IMR-90 (cell line): ENCODE measurements around the gene TNFRSF17. TPM values are rescaled to one million over a fixed set of nuclear protein-coding genes. Genes with fewer than 3 reads are reported as not detected.

Experiments
- ATAC-seq: fragments of 200-7000 bp; cut with Tn5 transposase; 2 replicates; pipeline ENCODE4 v1.9.1; 2020; ENCODE audit warnings: low read depth, mild to moderate bottlenecking, moderate library complexity
- BruUV-seq: library from RNA; stranded (reverse); fragments of 400-500 nt; replicated peaks from 2 replicates; lab custom pipeline; 2021; lab: Mats Ljungman, UMichigan
- CTCF ChIA-PET: fragments of 300-600 bp; formaldehyde crosslinking; extraction: SDS; loops from one replicate; lab custom pipeline; 2021; ENCODE audit warnings: antibody characterized with exemption; lab: Yijun Ruan, JAX
- POLR2A ChIA-PET: fragments of 300-600 bp; sonication (Branson Sonifier 250); formaldehyde crosslinking; loops from one replicate; lab custom pipeline; 2022; ENCODE audit warnings: antibody characterized with exemption; ENCODE audit not compliant: unreplicated experiment; lab: Charles Lee
- DNase-seq: peaks from one replicate; pipeline ENCODE4 v3.0.0; 2013
- H2AFZ ChIP-seq: replicated peaks from 2 replicates; pipeline ENCODE3; 2013; ENCODE audit warnings: low read length, mild to moderate bottlenecking; ENCODE audit not compliant: poor library complexity
- H2AK5ac ChIP-seq: 2 replicates; pipeline ENCODE4 v1.6.1; 2013; ENCODE audit warnings: low read depth, low read length, inconsistent platforms
- H2AK9ac ChIP-seq: replicated peaks from 2 replicates; pipeline ENCODE3; 2013; ENCODE audit warnings: mild to moderate bottlenecking, low read depth, low read length, moderate library complexity; ENCODE audit not compliant: poor library complexity
- H2BK120ac ChIP-seq: 2 replicates; pipeline ENCODE4 v1.6.1; 2013; ENCODE audit warnings: low read depth, low read length, inconsistent platforms
- H2BK15ac ChIP-seq: 3 replicates; pipeline ENCODE4 v1.6.1; 2013; ENCODE audit warnings: low read depth, low read length, inconsistent platforms
- H2BK20ac ChIP-seq: 2 replicates; pipeline ENCODE4 v1.6.1; 2013; ENCODE audit warnings: low read depth, mild to moderate bottlenecking, inconsistent platforms, low read length, moderate library complexity
- H2BK5ac ChIP-seq: 2 replicates; pipeline ENCODE4 v1.6.1; 2013; ENCODE audit warnings: mild to moderate bottlenecking, low read depth, low read length, inconsistent platforms; ENCODE audit not compliant: poor library complexity, severe bottlenecking
- H3K14ac ChIP-seq: replicated peaks from 2 replicates; pipeline ENCODE4 v1.6.1; 2013; ENCODE audit warnings: low read depth, low read length, inconsistent platforms
- H3K18ac ChIP-seq: 2 replicates; pipeline ENCODE4 v1.6.1; 2013; ENCODE audit warnings: low read depth, low read length, control low read depth
- H3K23ac ChIP-seq: 2 replicates; pipeline ENCODE4 v1.6.1; 2013; ENCODE audit warnings: low read depth, low read length, inconsistent platforms
- H3K27ac ChIP-seq: 2 replicates; pipeline ENCODE4 v1.5.1; 2013; ENCODE audit warnings: mild to moderate bottlenecking, control low read depth, low read length; ENCODE audit not compliant: insufficient read depth
- H3K27me3 ChIP-seq: 2 replicates; pipeline ENCODE4 v1.6.1; 2013; ENCODE audit warnings: low read length; ENCODE audit not compliant: control insufficient read depth, insufficient read depth
- H3K36me3 ChIP-seq: 2 replicates; pipeline ENCODE4 v1.6.1; 2013; ENCODE audit warnings: low read length, mixed read lengths; ENCODE audit not compliant: control insufficient read depth, insufficient read depth
- H3K4ac ChIP-seq: 2 replicates; pipeline ENCODE4 v1.6.1; 2013; ENCODE audit warnings: low read depth, low read length, inconsistent platforms
- H3K4me1 ChIP-seq: 2 replicates; pipeline ENCODE4 v1.6.1; 2013; ENCODE audit warnings: low read length, mixed read lengths; ENCODE audit not compliant: control insufficient read depth, insufficient read depth
- H3K4me2 ChIP-seq: 2 replicates; pipeline ENCODE4 v1.6.1; 2013; ENCODE audit warnings: low read depth, mild to moderate bottlenecking, control low read depth, low read length, moderate library complexity
- H3K4me3 ChIP-seq: 2 replicates; pipeline ENCODE4 v1.5.1; 2013; ENCODE audit warnings: low read depth, mild to moderate bottlenecking, control low read depth, low read length, moderate library complexity; ENCODE audit not compliant: insufficient read depth
- H3K56ac ChIP-seq: 2 replicates; pipeline ENCODE4 v1.6.1; 2013; ENCODE audit warnings: low read length, inconsistent platforms; ENCODE audit not compliant: insufficient read depth; ENCODE audit errors: extremely low read depth
- H3K79me1 ChIP-seq, 2 experiments: 2 replicates each; pipeline ENCODE4 v1.6.1; 2013; ENCODE audit warnings: low read length in 2 of 2, inconsistent platforms in 1 of 2, low read depth in 1 of 2
- H3K9ac ChIP-seq: 2 replicates; pipeline ENCODE4 v1.6.1; 2013; ENCODE audit warnings: low read depth, low read length, control low read depth
- H3K9me1 ChIP-seq: 2 replicates; pipeline ENCODE4 v1.6.1; 2013; ENCODE audit warnings: low read length, inconsistent platforms; ENCODE audit not compliant: insufficient read depth
- H3K9me3 ChIP-seq: 2 replicates; pipeline ENCODE4 v1.6.1; 2013; ENCODE audit warnings: low read length; ENCODE audit not compliant: control insufficient read depth, insufficient read depth
- H4K20me1 ChIP-seq: 2 replicates; pipeline ENCODE4 v1.6.1; 2013; ENCODE audit warnings: low read length, inconsistent platforms; ENCODE audit not compliant: insufficient read depth
- H4K5ac ChIP-seq: 2 replicates; pipeline ENCODE4 v1.6.1; 2013; ENCODE audit warnings: mild to moderate bottlenecking, low read depth, low read length, control low read depth
- H4K8ac ChIP-seq, 2 experiments: 2 replicates each; pipeline ENCODE4 v1.6.1; 2013; ENCODE audit warnings: low read depth in 2 of 2, low read length in 2 of 2, control low read depth in 1 of 2, inconsistent platforms in 1 of 2
- H4K91ac ChIP-seq: 2 replicates; pipeline ENCODE4 v1.6.1; 2013; ENCODE audit warnings: low read depth, low read length, inconsistent platforms; ENCODE audit not compliant: insufficient read depth
- BHLHE40 ChIP-seq: fragments of 150-350 bp; IDR thresholded peaks from 2 replicates; pipeline ENCODE4 v1.6.1; 2016; ENCODE audit warnings: mild to moderate bottlenecking, low read depth, low read length
- CHD1 ChIP-seq: IDR thresholded peaks from 2 replicates; pipeline ENCODE4 v1.6.1; 2012; ENCODE audit warnings: low read depth, low read length, improper control_type of control experiment
- FOS ChIP-seq: fragments of 150-350 bp; IDR thresholded peaks from 2 replicates; pipeline ENCODE4 v1.6.1; 2016; ENCODE audit warnings: low read depth, low read length
- MAZ ChIP-seq: IDR thresholded peaks from 2 replicates; pipeline ENCODE4 v1.6.1; 2012; ENCODE audit warnings: low read depth, mild to moderate bottlenecking, low read length, improper control_type of control experiment, moderate library complexity, borderline replicate concordance
- MXI1 ChIP-seq: IDR thresholded peaks from 2 replicates; pipeline ENCODE4 v1.6.1; 2012; ENCODE audit warnings: low read depth, mild to moderate bottlenecking, low read length, moderate library complexity, borderline replicate concordance
- NFE2L2 ChIP-seq: fragments of 150-350 bp; IDR thresholded peaks from 2 replicates; pipeline ENCODE4 v1.6.1; 2016; ENCODE audit warnings: low read depth, mild to moderate bottlenecking, low read length
- POLR2A ChIP-seq: IDR thresholded peaks from 2 replicates; pipeline ENCODE4 v1.6.1; 2012; ENCODE audit warnings: mild to moderate bottlenecking, low read depth, low read length
- RAD21 ChIP-seq: IDR thresholded peaks from 2 replicates; pipeline ENCODE4 v1.6.1; 2012; ENCODE audit warnings: low read length, improper control_type of control experiment
- RCOR1 ChIP-seq: IDR thresholded peaks from 2 replicates; pipeline ENCODE4 v1.6.1; 2012; ENCODE audit warnings: mild to moderate bottlenecking, low read length, improper control_type of control experiment; ENCODE audit not compliant: insufficient replicate concordance
- RFX5 ChIP-seq: IDR thresholded peaks from 2 replicates; pipeline ENCODE4 v1.8.0; 2012; ENCODE audit warnings: low read depth, mild to moderate bottlenecking, low read length, moderate library complexity
- WGBS, 2 experiments: methylation state at CpG; one replicate each; pipeline versions ENCODE4 v1.1.5 to v1.1.7; 2013; ENCODE audit warnings: missing lambda C conversion rate in 2 of 2; ENCODE audit not compliant: insufficient read length in 1 of 2; ENCODE audit errors: extremely low coverage in 2 of 2; 5-methylcytosine and 5-hydroxymethylcytosine counted together
- dilution Hi-C: fragments of 300-500 bp; cut with HindIII; formaldehyde crosslinking; loops from one replicate; pipeline ENCODE4 v1.14.3; 2018; ENCODE audit warnings: low sequenced_read_pairs; ENCODE audit not compliant: unreplicated experiment
- in situ Hi-C: fragments of 300-500 bp; cut with MboI; formaldehyde crosslinking; loops from 3 replicates; pipeline ENCODE4 v1.14.3; 2019; ENCODE audit warnings: low sequenced_read_pairs, inconsistent platforms, mixed read lengths
- intact Hi-C: fragments of 100-400 bp; cut with micrococcal nuclease; formaldehyde crosslinking; loops from 2 replicates; pipeline ENCODE4 v1.10.0; 2022
- polyA plus RNA-seq, 3 experiments: library from polyadenylated mRNA; depleted of rRNA; stranded (reverse); fragments of >200 nt; gene quantifications; 2 replicates each; pipeline ENCODE4 v1.2.3, GENCODE V29; 2012; ENCODE audit warnings: low replicate concordance in 1 of 3
- total RNA-seq: library from RNA; depleted of rRNA; stranded (reverse); fragments of >200 nt; gene quantifications from 2 replicates; pipeline ENCODE4 v1.2.3, GENCODE V29; 2012
- TF ChIP-seq, protein P1 (sequence below): conservative IDR thresholded peaks from 2 replicates; pipeline ENCODE4 v1.5.1; 2012; ENCODE audit warnings: mild to moderate bottlenecking, low read depth, low read length, improper control_type of control experiment
- TF ChIP-seq, protein P2 (sequence below): fragments of 150-350 bp; IDR thresholded peaks from 2 replicates; pipeline ENCODE4 v1.6.1; 2016; ENCODE audit warnings: low read depth, mild to moderate bottlenecking, low read length, moderate library complexity, borderline replicate concordance
- TF ChIP-seq, protein P3 (sequence below): fragments of 150-350 bp; IDR thresholded peaks from 2 replicates; pipeline ENCODE4 v1.6.1; 2017; ENCODE audit warnings: mild to moderate bottlenecking, antibody characterized with exemption, low read length, low read depth

TNFRSF17 gene
- total and polyA plus RNA-seq, 2 of the 4 experiments (the other 2 are of a cell fraction) = not detected

DNA sequence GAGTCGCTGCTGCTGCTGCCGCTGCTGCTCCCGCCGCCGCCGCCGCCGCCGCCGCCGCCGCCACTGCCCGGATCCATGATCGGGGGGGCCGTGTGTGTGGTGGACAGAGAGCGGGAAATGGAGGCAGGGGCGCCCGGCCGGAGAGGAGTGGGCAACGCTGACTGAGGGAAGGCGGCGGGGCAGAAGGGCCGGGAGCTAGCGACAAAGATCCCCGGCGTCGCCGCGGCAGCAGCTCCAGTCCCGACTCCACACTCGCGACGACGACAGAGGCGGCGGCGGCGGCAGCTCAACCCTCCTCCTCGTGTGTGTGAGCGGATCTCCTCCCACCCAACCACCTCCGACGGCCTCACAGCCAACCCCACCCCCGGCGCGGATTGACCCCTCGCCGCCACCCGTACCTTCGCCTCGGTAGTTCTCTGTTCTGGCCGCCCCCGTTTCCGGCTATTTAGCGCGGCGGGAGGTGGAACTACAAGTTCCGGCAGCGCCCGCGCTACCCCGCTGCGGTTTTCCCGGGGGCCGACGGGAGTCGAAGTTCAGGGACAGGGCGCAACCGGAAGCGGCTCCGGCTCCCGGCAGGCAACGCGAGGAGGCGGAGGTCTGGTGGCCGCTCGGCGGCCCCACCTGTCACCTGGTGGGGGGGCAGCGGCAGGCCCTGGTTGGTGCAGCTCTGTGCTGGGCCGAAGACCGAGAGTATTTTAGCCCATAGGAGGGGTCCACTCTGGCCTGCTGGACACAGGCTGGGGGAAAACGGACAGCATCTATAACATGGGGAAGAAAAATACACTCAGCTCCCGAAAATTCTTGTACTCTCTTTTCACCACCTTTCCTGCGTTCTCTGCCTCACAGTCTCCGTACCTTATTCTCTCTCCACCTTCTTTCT is 49.1 kb upstream of the TNFRSF17 start, which contains the start of gene GSPT1:
Gene GSPT1, minus strand, starts transcription at position 313 of the 880 bp plus-strand sequence. Its CDS starts 236 bp downstream, at position 77.
- H3K27ac ChIP-seq = peak within 1 kb of the TSS; percentile 87
- in situ Hi-C loops (no loop called here), intact Hi-C loops (loop anchor here (1.0 kb wide), 1 partner anchor 141 kb away; no protein-coding TSS in a partner anchor), dilution Hi-C loops (no loop called here)
- H2AFZ ChIP-seq = peak within 1 kb of the TSS; percentile 97
- H3K14ac ChIP-seq = peak within 1 kb of the TSS; percentile 86
- H3K4me3 ChIP-seq = peak within 1 kb of the TSS; percentile 94
- H3K27me3 ChIP-seq = peaks cover 7% of the 10 kb centered on the region
- peaks cover 0 to 34% of the 10 kb centered on the region in 2 experiments; a peak in 3 of 4 replicates for H3K79me1 ChIP-seq
- H3K56ac ChIP-seq = peak within 1 kb of the TSS; percentile 58
- H2BK15ac ChIP-seq = no peak within 1 kb of the TSS
- H3K36me3 ChIP-seq = peaks cover 2% of the 10 kb centered on the region; the same call in 1 of the 2 replicates
- H4K8ac ChIP-seq = peak within 1 kb of the TSS; percentile 92 to 97
- POLR2A ChIA-PET = interaction anchor here (0.6 kb wide), 1 partner anchor 459 kb away, joined by 4 read pairs; no protein-coding TSS in a partner anchor
- H3K9me3 ChIP-seq = no peaks in the 10 kb centered on the region
- DNase-seq (peak; percentile 97), ATAC-seq (peak; percentile 96)
- peak within 1 kb of the TSS; percentile 86 for H3K4ac ChIP-seq
- peak within 1 kb of the TSS; percentile 84 for H2BK5ac ChIP-seq
- peak within 1 kb of the TSS; percentile 90 for H2AK9ac ChIP-seq
- BruUV-seq = no TSS peak
- H3K9ac ChIP-seq = peak within 1 kb of the TSS; percentile 78
- 1% methylated on average over 32 of the region's 84 CpGs; no CpG with 5 or more reads in 1 of the 2 experiments for WGBS, 2 experiments
- H3K4me2 ChIP-seq = peak within 1 kb of the TSS; percentile 97
- H4K91ac ChIP-seq = peak within 1 kb of the TSS; percentile 65
- peaks cover 8% of the 10 kb centered on the region for H3K4me1 ChIP-seq
- H4K5ac ChIP-seq = peak within 1 kb of the TSS; percentile 70
- 0 out of 2 replicates have a peak within 1 kb of the TSS, but pooled peaks have one; percentile 48 for H2BK120ac ChIP-seq
- H2BK20ac ChIP-seq = peak within 1 kb of the TSS; percentile 23; the same call in 1 of the 2 replicates
- peaks cover 6% of the 10 kb centered on the region for H3K9me1 ChIP-seq
- H3K18ac ChIP-seq = no peak within 1 kb of the TSS
- peak within 1 kb of the TSS; percentile 95 for H3K23ac ChIP-seq
- H2AK5ac ChIP-seq = peak within 1 kb of the TSS; percentile 63
- H4K20me1 ChIP-seq = peaks cover 40% of the 10 kb centered on the region
- CTCF ChIA-PET = interaction anchor here (1.5 kb wide), 1 partner anchor 152 kb away, joined by 3 read pairs; no protein-coding TSS in a partner anchor
- TF ChIP-seq RCOR1 (no peak), MXI1 (peak; percentile 87), CHD1 (no peak), BHLHE40 (no peak), RAD21 (no peak), RFX5 (no peak), MAZ (peak; percentile 99), POLR2A (peak; percentile 85), FOS (no peak), NFE2L2 (no peak)
- TF ChIP-seq, protein P1, sequence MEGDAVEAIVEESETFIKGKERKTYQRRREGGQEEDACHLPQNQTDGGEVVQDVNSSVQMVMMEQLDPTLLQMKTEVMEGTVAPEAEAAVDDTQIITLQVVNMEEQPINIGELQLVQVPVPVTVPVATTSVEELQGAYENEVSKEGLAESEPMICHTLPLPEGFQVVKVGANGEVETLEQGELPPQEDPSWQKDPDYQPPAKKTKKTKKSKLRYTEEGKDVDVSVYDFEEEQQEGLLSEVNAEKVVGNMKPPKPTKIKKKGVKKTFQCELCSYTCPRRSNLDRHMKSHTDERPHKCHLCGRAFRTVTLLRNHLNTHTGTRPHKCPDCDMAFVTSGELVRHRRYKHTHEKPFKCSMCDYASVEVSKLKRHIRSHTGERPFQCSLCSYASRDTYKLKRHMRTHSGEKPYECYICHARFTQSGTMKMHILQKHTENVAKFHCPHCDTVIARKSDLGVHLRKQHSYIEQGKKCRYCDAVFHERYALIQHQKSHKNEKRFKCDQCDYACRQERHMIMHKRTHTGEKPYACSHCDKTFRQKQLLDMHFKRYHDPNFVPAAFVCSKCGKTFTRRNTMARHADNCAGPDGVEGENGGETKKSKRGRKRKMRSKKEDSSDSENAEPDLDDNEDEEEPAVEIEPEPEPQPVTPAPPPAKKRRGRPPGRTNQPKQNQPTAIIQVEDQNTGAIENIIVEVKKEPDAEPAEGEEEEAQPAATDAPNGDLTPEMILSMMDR = no peak
- TF ChIP-seq, protein P2, sequence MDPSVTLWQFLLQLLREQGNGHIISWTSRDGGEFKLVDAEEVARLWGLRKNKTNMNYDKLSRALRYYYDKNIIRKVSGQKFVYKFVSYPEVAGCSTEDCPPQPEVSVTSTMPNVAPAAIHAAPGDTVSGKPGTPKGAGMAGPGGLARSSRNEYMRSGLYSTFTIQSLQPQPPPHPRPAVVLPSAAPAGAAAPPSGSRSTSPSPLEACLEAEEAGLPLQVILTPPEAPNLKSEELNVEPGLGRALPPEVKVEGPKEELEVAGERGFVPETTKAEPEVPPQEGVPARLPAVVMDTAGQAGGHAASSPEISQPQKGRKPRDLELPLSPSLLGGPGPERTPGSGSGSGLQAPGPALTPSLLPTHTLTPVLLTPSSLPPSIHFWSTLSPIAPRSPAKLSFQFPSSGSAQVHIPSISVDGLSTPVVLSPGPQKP = peak; percentile 53; the same call in 1 of the 2 replicates
- TF ChIP-seq, protein P3, sequence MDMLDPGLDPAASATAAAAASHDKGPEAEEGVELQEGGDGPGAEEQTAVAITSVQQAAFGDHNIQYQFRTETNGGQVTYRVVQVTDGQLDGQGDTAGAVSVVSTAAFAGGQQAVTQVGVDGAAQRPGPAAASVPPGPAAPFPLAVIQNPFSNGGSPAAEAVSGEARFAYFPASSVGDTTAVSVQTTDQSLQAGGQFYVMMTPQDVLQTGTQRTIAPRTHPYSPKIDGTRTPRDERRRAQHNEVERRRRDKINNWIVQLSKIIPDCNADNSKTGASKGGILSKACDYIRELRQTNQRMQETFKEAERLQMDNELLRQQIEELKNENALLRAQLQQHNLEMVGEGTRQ = no peak
